Activated CD4-positive, CD25-positive, alpha-beta regulatory T cell treated with anti-CD3 and anti-CD28 coated beads, Interleukin-2, amount 50 U/mL, for 16 hours (primary cell): ENCODE measurements around the gene LINGO1.

Source experiments
- DNase-seq: peaks from one replicate; pipeline ENCODE4 v3.0.0-alpha.2; 2020; ENCODE audit warnings: low read depth, low spot score

Gene LINGO1

GRCh38 chr15:77573802-77574201 is 58.9 kb downstream of the LINGO1 start:
- no peak for DNase-seq

- DNase-seq, result no peak
Observed at GRCh38 chr15:77572186-77572585, 60.5 kb downstream of the LINGO1 start.

GRCh38 chr15:77571741-77572140 is 61.0 kb downstream of the LINGO1 start:
- DNase-seq, result no peak

DNA sequence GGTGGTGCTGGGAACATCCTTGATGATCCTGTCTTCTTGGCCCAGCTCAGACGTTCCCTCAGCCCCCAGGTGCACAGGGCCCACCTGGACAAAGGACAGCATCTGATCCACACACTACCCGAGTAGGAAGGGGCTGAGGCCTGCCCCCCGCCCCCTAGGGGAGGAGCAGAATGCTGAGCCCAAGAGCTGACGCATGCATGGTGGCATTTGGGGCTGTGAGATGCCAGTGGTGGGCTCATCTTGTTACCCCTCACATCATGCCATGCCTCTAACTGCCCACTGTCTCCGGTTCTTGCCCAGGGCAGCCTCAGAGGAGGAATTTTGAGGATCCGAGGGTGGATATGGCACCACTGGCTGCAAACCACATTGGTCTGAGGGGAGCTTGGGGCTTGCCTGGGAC is 61.5 kb downstream of the LINGO1 start:
- DNase-seq, result no peak

DNA sequence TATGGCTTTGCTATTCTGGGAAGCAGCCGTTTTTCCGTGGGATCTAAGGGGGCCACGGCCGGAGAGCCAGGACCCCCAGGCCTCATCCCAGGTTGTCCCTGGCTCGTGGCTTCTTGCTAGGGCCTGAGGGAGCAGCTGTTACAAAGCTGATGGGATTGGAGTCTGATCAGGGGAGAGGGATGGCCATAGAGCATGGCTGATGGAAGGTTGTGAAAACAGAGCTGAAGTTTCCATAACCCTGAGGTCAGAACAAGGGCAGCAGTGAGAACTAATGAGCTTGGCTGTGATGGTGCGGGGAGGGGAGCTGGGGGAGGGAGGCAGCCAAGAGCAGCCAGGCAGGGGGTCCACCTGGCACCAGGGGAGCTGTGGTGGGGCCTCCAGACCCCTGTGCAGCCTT is 63.0 kb downstream of the LINGO1 start:
- DNase-seq, result no peak

DNA sequence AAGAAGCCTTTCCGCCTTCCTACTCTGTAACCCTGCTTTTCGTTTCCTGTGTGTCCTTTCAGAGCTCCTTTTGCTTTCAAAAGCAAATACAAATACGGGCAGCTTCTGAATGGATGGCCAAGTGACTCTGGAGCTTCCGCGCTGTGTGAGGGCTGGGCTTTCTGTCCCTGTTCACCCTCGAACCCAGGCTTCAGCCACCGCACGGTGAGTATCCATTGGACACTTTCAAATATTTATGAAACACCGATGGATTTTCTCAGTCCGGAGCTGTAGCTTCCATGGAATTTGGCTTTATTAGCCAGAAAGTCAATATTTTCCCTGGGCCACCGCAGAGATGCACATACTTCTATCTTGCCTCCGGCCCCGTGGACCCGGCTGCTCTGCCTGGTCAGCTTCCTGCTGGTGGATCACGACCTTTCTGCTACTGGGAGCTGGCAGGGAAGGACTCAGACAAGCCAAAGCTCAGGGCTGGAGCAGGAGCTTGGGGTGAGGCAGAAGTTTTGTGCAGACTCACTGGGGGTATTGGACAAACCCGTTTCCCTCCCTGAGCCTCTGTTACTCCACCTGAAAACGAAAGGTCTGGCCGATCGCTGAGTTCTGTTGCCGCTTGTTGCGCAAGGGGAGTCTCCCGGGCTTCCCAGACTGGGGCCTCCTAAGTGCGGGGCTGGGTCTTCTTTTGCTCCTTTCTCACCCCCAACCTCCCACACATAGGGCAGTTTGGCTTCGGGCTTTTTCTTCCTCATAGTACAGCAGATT is 63.6 kb downstream of the LINGO1 start:
- no peak for DNase-seq

DNA sequence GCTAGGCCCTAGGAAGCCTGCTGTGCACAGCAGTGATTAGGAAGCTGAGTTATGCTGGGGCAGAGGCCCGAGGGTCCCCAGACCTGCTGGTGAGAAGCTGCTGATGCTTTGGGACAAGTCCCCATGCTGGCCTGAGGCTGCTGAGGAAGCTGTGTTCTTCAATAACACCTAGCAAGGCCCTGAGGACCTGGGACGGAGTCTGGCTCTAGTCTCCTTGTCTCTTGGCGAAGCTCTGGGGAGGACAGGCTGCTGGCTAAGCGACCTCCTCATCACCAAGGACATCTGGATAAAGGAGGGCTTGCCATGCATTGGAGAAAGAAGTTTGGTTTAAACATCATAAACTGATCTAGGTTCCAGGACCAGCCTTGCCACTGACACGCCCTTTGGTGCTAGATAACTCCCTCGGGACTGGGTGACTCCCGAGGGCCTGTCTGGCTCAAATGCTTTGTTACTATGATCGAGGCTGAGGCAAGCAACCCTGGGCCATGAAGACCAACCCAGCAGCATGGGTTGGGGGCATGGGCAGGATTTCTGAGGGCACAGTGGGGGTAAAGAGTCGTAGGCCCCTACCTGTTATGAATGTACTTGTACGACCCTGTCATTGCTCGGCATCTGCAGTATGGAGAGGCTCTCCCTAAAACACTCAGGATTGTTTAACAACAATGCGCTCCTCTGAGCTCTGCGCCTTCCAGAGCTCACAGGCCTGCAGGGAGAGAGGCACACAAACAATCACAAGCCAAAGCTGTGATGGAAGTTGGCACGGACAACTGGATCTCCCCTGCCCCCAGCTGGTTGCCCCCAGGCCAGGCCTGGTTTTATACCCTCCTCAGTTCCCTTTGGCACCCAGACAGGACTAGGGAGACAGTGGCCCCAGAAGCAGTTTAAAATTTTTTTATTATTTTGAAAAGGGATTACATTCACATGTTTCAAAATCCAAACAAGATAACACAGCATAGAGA is 64.4 kb downstream of the LINGO1 start:
- DNase-seq, result no peak

GRCh38 chr15:77567202-77567601 is 65.5 kb downstream of the LINGO1 start:
- DNase-seq, result no peak

DNA sequence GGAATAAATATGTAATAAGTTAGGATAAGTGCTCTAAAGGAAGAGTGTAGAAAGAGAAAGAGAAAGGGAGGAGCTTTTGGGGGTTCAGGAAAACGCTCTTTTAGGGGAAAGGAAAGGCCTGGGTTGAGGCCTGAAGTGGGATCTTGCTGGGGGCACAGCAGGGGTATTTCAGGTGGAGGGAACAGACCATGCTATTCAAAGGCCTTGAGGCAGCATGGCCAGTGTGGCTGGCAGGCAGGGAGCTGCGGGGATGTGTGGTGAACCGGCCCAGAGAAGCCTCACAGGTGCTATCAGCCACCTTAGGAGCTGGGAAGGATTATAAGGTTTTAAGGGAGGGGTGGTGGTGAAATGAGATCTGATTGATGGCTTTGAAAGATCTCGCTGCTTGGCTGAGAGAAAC is 66.6 kb downstream of the LINGO1 start:
- DNase-seq, result no peak

GRCh38 chr15:77565378-77565915 is 67.3 kb downstream of the LINGO1 start:
- DNase-seq, result no peak

DNA sequence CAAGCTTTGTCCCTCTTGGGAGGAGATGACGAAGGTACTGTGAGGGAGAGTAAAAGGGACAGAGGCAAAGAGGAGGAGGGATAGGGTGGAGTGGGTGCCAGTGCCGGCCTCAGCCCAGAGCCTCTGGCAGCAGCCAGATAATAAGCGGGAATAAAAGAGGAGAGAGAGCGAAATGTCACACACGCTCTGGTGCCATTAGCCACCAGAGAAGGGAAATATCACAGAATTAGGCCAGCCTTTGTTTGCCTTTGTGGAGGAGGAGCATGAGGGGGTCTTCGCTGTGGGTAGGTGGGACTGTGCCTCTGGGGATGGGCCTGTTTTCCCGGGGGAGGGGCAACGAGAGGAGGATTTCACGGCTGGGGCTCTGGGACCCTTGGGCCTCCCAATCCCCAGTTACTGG is 67.8 kb downstream of the LINGO1 start:
- no peak for DNase-seq

DNA sequence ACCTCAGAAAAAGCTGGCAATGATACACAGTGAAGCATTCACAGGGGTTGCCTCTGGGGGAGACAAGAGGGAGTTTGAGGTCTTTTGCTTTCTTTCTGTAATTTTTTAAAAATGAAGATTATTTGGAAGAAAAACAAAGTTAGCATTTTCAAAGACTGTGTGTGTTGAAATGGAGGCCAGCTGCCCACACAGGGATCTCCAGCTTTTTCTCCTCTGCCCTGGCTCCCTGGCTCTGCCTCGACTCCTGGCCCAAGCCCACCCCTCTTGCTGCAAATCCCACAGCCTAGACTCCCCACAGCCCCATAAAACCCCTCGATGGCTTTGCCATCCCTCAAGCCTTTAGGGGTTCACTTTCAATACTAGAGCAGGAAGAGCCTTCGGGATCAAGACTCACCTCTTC is 68.4 kb downstream of the LINGO1 start:
- no peak for DNase-seq

DNA sequence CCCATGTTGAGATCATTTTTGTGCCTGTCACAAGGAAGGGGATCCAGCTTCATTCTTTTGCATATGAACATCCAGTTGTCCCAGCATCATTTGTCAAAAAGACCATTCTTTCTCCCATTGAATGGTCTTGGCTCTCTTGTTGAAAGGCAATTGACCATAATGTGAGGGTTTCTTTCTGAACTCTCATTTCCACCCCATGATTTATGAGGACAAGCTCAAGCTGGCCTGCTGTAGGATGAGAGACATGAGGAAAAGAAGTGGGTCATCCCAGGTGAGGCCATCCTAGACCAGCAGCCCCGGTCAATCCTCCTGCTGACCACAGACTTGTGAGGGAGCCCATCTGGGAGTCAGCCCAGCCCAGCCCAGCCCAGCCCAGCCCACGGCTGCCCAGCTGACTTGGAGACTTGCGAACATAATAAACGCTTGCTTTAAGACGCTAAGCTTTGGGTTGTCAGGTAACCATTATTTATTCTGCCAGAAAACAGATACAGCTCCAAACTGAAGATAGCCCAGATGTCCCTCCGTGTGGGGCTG is 69.0 kb downstream of the LINGO1 start:
- DNase-seq, result no peak
